ENCODE results near the gene MRPS14.

MRPS14 gene

DNA sequence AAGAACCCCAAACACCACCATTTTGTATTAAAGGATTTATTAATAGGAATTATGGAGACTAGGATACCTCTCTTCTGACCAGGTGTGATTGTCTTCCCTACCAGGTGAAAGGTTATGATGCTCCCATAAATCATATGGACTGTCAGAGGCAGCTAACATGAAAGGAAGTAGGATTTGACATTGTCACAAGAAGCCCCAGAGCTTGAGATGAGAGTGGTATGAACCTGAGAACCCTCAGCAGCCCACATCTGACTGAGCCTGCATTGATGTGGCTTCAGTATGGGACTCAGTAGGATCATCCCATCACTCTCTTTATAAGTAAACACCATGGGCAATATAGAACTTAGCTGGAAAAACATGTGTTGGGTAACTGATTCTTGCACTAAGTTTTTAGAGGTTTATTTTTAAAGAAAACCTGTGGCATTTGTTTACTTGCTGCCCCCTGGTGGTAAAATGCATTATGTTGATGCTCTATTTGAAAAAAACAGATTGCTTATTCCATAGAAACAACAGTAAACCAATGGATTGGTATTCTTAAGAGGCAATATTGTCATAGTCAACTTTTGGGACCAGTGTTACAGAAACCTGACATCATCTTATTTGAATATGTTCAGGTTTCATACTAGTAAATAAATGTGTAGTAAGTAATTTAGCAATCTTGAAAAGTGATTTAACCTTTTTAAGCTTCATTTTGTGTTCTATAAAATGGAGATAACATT, 40.1 kb downstream of the MRPS14 start:
- DNase-seq = peak; percentile 40 to 56

DNA sequence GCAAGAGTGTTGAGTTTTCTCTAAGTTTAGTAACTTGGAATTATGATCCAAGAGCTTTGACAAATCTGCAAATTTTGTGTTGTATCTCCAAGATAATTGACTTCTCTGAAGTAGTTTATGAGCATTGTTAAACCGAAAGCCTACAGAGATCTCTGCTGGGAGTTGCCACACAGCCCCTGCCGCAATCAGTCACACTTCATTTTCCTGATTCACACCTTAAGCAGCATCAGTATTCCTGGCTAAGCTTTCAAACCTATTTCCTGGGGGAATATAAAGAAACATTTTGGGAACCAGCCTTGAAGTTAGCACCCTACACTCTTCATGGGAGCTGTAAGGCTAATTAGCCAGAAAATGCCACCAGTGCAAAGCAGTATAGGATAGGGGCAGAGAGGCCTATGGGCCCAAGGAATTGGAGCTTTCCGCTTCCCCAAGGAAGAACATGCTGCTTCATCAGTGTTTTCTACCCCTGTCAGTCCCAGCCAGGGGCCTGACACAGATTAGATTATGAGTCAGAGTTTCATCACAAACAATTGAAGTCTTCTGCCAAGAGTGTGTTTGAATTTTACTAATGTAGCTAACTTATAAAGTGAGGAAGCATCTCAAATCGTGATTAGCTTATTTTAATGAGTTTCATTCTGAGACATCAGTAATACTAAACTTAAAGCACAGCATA, 46.7 kb downstream of the MRPS14 start:
- DNase-seq = no peak

GRCh38 chr1:174975764-174976163, 47.5 kb downstream of the MRPS14 start:
- DNase-seq = no peak

DNA sequence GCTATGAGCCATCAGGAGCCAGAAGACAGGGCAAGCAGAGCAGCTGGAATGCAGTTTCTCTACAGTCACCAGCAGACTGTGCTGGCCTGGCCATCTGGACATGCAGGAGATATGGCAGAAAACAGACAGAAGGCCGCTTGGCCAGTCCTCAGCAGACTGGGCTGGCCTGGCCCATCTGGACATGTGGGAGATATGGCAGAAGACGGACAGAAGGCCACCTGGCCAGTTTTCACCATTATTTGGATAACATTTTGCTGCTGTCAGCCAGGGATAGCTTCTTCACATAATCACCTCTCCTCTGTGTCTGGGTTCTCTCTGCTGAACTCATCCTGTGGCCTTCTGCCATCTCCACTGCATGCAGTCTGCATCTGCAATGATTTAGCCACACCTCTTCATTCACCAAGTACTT, 48.5 kb downstream of the MRPS14 start:
- DNase-seq = no peak

- DNase-seq = no peak
These were observed 51.3 kb downstream of the MRPS14 start for GRCh38 chr1:174971902-174972301.

DNA sequence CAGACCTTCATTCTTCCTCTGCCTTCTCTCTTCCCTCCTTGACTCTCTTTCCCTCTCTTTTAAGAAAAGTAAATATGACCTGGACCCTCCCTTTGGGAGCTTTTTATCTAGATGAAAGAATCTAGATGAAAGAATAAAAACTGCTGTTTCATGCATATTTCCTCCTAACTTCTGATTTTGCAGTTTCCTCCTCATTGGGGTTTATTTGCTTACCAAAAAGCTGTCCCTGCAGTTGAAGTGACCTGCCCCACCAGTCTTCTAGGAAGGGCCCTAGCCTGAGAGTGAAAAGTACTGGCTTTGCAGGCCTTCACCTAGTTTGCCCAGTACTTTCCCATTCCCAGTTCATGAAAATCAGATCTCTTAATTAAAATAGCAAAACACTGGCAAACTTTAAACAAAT, 51.8 kb downstream of the MRPS14 start:
- no peak for DNase-seq

DNA sequence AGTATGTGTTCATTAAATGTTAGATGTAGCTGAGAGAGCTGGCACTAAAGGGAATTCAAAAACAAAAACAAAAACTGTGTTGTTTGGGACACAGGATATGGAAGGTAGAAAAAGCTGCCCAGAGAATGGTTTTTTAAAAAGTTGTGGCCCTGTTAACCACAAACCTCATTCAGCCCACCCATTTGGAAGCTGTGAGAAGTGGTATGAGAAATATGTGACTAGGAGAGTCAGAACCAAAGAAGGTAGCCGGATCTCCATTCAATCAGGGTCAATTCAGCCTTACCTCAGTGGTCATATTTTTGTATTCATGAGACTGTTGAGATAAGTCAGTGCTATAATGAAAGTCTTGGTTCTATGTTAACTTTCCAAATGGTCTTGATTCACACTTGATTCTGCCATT, 53.2 kb downstream of the MRPS14 start:
- no peak for DNase-seq

GRCh38 chr1:174968750-174969244, 54.4 kb downstream of the MRPS14 start:
- no peak for DNase-seq

GRCh38 chr1:174967845-174968705, 55.1 kb downstream of the MRPS14 start:
- DNase-seq = no peak

GRCh38 chr1:174966008-174966572, 57.1 kb downstream of the MRPS14 start:
- DNase-seq = no peak

DNA sequence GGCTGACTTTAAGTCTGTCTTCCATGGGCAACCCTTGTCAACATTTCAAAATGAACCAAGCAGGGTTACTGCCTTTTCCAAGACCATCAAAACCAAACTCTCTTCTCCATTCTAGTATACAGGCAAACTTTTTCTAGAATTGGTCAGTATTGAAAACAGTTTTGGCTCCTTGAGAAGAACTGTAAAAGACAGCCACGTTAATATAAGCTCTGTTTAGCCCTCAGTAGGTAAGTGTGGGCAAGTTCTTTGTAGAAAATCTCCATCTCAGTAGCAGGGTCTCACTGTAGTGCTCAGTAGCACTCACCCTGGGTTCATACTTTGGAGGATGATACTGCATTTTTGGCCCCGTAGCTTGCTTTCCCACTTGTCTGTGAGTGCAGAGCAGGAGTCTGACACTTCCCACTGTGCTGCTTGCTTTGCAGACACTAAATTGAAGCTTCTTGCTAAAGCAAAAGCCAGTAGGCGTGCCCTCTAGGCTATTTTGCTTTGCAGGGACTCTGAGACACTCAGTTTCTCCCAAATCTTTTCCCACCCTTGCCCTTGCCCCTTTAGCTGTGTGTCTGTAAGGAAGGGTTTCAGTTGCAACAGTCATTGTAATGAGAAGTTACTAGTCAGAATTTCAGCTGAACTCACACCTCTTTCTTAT, 57.7 kb downstream of the MRPS14 start:
- DNase-seq = no peak

- DNase-seq = no peak
These were observed 58.3 kb downstream of the MRPS14 start for GRCh38 chr1:174964972-174965361.

GRCh38 chr1:174964261-174964971, 58.8 kb downstream of the MRPS14 start:
- DNase-seq = no peak

DNA sequence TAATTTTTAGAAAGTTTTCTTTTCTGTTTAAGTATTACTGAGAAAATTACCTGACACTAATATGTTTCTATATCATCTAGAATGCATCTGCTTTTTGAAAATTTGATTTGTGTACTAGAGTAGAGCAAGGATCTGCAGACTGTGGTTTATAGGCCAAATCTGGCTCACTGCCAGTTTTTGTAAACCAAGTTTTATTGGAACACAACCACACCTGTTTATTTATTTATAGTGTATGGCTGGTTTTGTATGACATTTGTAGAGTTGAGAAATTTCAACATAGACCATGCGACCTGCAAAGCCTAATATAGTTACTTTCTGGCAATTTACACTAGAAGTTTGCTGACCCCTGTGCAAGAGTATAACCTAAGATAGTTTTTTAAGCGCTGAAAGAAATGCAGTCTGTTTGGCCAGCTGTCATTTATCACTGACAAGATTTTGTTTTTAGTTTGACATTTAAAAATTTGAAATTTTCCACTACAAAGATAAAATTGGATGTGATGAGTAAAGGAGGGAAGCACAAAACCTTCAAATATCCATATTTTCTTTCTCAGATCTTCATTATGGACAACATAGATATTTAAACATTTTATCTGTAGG, 59.6 kb downstream of the MRPS14 start:
- no peak for DNase-seq

All from stimulated activated CD4-positive, alpha-beta T cell treated with anti-CD3 and anti-CD28 coated beads, Interleukin-2, amount 100 ng/mL, for 48 hours (primary cell).